ENCODE data around the gene VENTX.

GRCh38 chr10:133201151-133201947, 36.3 kb upstream of the VENTX start:
- TF ChIP-seq EZH2phosphoT487 (IDR thresholded peaks at IDR 0.05; ENCODE audit: insufficient read depth, low read depth) (no peak), EZH2 (IDR thresholded peaks at IDR 0.05; ENCODE audit: insufficient read depth, poor library complexity, severe bottlenecking) (no peak)

Measured in GM23248 (cell line).